Stomach (tissue), 9 donors: ENCODE results near the gene SLC22A1. TPM values are rescaled to one million over a fixed set of nuclear protein-coding genes. Genes with fewer than 3 reads are reported as not detected.

ENCODE experiments used
- DNase-seq, 2 donors: peaks; one replicate each; pipeline versions ENCODE4 v3.0.0 to v3.0.0-alpha.2; 2013 to 2019
- H3K27ac ChIP-seq, 5 donors: fragments of 200-600 bp in 4 of 5; sonication (generic) in 4 of 5; one replicate each; pipeline ENCODE4 v1.5.1; 2013 to 2019; ENCODE audit warnings: mild to moderate bottlenecking in 1 of 5, moderate library complexity in 1 of 5
- H3K27me3 ChIP-seq, 3 donors: fragments of 200-600 bp; sonication (generic); one replicate each; pipeline ENCODE4 v1.5.1; 2017 to 2019; ENCODE audit warnings: mixed run types in 1 of 3
- H3K36me3 ChIP-seq, 4 donors: fragments of 200-600 bp; sonication (generic); 1 replicate in 3 of 4; 2 replicates in 1 of 4; pipeline ENCODE4 v1.5.1; 2016 to 2019
- H3K4me1 ChIP-seq, 4 donors: fragments of 200-600 bp; sonication (generic); one replicate each; pipeline ENCODE4 v1.5.1; 2016 to 2019
- H3K4me3 ChIP-seq, 4 donors: fragments of 200-600 bp; sonication (generic) in 3 of 4; one replicate each; pipeline ENCODE4 v1.5.1; 2016 to 2019; ENCODE audit warnings: mild to moderate bottlenecking in 1 of 4
- H3K9me3 ChIP-seq, 4 donors: fragments of 200-600 bp; sonication (generic); one replicate each; pipeline ENCODE4 v1.5.1; 2016 to 2019
- EP300 ChIP-seq: sonication (generic); formaldehyde crosslinking; IDR thresholded peaks from one replicate; pipeline ENCODE4 v1.6.1; 2017; ENCODE audit warnings: antibody characterized with exemption
- POLR2A ChIP-seq, 4 donors: fragments of 450-650 bp; IDR thresholded peaks; one replicate each; pipeline ENCODE4 v1.6.1; 2016; ENCODE audit warnings: antibody characterized with exemption in 4 of 4, control low read depth in 2 of 4, mild to moderate bottlenecking in 1 of 4, moderate library complexity in 1 of 4
- POLR2AphosphoS5 ChIP-seq, 3 donors: sonication (generic); formaldehyde crosslinking; IDR thresholded peaks; one replicate each; pipeline ENCODE4 v1.6.1; 2016; ENCODE audit warnings: antibody characterized with exemption in 3 of 3
- WGBS, 5 donors: extraction: QIAGEN DNeasy Blood & Tissue Kit in 3 of 5; methylation state at CpG; one replicate each; pipeline versions ENCODE4 v1.1.5 to v1.1.7; 2013 to 2018; 5-methylcytosine and 5-hydroxymethylcytosine counted together
- intact Hi-C: fragments of 100-400 bp; cut with DNase I; formaldehyde crosslinking; loops from one replicate; pipeline ENCODE4 v1.15.1; 2023; ENCODE audit warnings: low total_unique reads
- polyA plus RNA-seq, 3 donors: library from polyadenylated mRNA; stranded (reverse); fragments of 200-250 nt; gene quantifications; one replicate each; pipeline ENCODE4 v1.2.3, GENCODE V29; 2013
- total RNA-seq, 5 donors: library from RNA; depleted of rRNA; stranded (reverse); fragments of >200 nt; gene quantifications; one replicate each; pipeline versions ENCODE4 v1.1.0 to v1.2.3, GENCODE V29; 2014 to 2016
- TF ChIP-seq, protein P1 (sequence below), 7 experiments: fragments of 450-650 bp in 4 of 7; fragments of 200-600 bp in 3 of 7; sonication (generic) in 3 of 7; IDR thresholded peaks; one replicate each; pipeline ENCODE4 v1.5.1; 2016 to 2019; ENCODE audit warnings: antibody characterized with exemption in 7 of 7, control low read depth in 2 of 7, mild to moderate bottlenecking in 1 of 7
- donor health status: healthy with polysubstance abuse.
- donor health status: Bipolar disorder and iron deficiency.
- donor health status: healthy.

SLC22A1 gene
- total and polyA plus RNA-seq, 8 donors = 0.20 to 36.2 (median 2.2) TPM; not detected in 2

DNA sequence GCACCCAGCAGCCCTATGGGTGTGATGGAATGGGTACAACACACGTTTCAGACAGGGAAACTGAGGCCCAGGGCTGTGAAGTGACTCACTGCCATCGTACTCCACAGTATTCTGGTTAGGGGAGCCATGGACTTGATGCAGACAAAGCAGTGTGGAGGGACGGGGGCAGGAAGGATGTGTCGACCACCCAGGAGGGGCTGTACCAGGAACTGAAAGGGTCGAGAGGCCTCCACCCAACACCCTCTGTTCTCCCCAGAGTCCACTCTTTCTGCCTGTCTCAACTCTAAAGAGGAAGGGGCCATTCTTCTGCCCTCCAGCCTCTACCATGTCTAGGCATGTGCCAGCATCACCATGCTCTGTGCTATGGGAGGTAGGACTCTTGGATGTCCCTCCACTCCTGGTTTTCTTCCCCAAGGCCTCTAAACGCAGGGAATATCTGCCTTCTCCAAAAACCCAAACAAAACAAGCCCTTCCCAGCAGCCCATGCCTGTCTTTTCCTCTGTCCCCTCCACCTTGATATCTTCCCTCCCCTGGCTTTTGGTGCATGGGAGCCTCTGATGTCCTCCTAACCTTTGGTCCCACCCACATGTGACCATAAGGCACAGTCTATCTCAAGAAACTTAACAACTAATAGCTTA, 7.4 kb downstream of the SLC22A1 start:
- 78 to 87% (median 82%) methylated on average over 6 of the region's 6 CpGs for WGBS, 5 donors
- Histone ChIP-seq H3K36me3 (no peaks in the 10 kb centered on the region), H3K9me3 (no peaks in the 10 kb centered on the region), H3K4me3 (no peak overlapping the region), H3K27me3 (no peaks in the 10 kb centered on the region), H3K4me1 (no peaks in the 10 kb centered on the region), H3K27ac (no peak overlapping the region)
- intact Hi-C loops = no loop called here
- TF ChIP-seq EP300 (no peak), POLR2A (IDR thresholded peaks at IDR 0.05) (no peak), POLR2AphosphoS5 (IDR thresholded peaks at IDR 0.05) (no peak)
- TF ChIP-seq, protein P1, sequence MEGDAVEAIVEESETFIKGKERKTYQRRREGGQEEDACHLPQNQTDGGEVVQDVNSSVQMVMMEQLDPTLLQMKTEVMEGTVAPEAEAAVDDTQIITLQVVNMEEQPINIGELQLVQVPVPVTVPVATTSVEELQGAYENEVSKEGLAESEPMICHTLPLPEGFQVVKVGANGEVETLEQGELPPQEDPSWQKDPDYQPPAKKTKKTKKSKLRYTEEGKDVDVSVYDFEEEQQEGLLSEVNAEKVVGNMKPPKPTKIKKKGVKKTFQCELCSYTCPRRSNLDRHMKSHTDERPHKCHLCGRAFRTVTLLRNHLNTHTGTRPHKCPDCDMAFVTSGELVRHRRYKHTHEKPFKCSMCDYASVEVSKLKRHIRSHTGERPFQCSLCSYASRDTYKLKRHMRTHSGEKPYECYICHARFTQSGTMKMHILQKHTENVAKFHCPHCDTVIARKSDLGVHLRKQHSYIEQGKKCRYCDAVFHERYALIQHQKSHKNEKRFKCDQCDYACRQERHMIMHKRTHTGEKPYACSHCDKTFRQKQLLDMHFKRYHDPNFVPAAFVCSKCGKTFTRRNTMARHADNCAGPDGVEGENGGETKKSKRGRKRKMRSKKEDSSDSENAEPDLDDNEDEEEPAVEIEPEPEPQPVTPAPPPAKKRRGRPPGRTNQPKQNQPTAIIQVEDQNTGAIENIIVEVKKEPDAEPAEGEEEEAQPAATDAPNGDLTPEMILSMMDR (IDR thresholded peaks at IDR 0.05) = no peak
- no peak for DNase-seq

DNA sequence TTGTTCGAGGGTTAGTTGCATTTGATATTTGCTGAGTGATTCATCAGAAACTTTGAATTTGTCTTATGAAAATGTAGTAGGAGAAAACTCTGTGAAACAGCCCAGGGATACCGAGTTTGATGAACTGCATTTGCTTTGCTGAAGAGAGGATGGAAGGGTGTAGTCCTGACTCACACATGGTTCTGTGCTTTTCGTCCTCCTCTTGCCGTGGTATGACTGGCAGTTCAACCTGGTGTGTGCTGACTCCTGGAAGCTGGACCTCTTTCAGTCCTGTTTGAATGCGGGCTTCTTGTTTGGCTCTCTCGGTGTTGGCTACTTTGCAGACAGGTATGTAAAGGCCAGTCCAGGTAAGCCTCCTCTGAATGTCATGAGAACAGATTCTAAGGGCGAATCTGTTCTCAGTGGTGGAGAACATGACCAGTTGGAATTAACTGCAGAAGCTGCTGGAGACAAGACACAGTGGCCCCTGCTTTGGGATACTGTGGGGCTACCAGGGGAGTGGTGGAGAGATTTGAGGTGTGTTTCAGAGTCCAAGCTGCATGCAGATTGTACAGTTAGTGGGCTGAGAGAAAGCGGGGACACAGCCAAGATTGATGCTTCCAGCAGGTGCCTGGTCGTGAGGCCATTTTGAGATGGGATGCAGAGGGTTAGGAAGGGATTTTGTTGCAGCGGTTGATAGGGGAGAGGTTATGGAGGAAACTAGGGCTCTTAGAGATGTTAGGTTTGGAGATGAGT, 8.4 kb downstream of the SLC22A1 start:
- intact Hi-C loops = no loop called here
- 87 to 94% (median 91%) methylated on average over 10 of the region's 10 CpGs for WGBS, 5 donors

DNA sequence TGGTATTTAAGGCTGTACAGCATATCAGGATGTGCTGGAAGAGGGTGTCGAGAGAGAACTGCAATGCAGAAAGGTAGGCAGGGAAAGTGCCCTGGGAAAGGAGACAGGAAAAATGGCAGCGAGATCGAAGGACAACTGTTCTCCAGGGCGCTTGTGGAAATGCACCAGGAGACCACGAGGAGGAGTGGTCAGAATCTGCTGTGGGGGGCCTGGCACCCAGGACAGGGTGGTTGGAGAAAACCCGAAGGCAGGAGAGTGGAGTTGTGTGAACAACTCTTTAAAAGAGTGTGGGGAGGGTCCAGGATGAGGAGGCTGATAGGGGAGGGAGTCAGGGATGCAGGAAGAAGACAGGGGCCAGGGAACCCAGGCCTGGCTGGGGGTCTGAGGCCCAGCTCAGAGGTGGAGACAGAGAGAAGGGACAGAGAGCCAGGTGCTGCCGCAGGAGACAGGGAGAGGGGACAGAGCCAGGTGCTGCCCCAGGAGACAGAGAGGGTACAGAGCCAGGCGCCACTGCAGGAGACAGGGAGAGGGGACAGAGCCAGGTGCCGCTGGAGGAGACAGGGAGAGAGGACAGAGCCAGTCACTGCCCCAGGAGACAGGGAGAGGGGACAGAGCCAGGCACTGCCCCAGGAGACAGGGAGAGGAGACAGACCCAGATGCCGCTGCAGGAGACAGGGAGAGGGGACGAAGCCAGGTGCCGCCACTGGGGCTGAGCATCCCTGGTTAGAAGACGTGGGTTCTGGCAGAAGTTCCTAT, 9.3 kb downstream of the SLC22A1 start:
- no peak for TF ChIP-seq POLR2A (IDR thresholded peaks at IDR 0.05)
- TF ChIP-seq POLR2AphosphoS5 (IDR thresholded peaks at IDR 0.05) = no peak
- no peak for TF ChIP-seq EP300
- TF ChIP-seq, protein P1 (IDR thresholded peaks at IDR 0.05) = no peak
- Histone ChIP-seq H3K27me3 (no peaks in the 10 kb centered on the region), H3K9me3 (no peaks in the 10 kb centered on the region), H3K27ac (no peak overlapping the region), H3K4me3 (no peak overlapping the region), H3K4me1 (no peaks in the 10 kb centered on the region), H3K36me3 (no peaks in the 10 kb centered on the region)
- intact Hi-C loops = no loop called here
- peak in 1 of 2 donors; percentile 1 for DNase-seq
- 83 to 94% (median 91%) methylated on average over 11 to 13 of the region's 13 CpGs for WGBS, 5 donors

More for the DNA sequence above, 8.4 kb downstream of the SLC22A1 start:
- TF ChIP-seq, protein P1 (IDR thresholded peaks at IDR 0.05) = no peak
- no peak for TF ChIP-seq POLR2A (IDR thresholded peaks at IDR 0.05)
- no peak overlapping the region for H3K27ac ChIP-seq
- DNase-seq = peak in 1 of 2 donors; percentile 17
- H3K9me3 ChIP-seq = no peaks in the 10 kb centered on the region
- no peaks in the 10 kb centered on the region for H3K4me1 ChIP-seq
- H3K4me3 ChIP-seq = no peak overlapping the region
- no peaks in the 10 kb centered on the region for H3K36me3 ChIP-seq
- no peaks in the 10 kb centered on the region for H3K27me3 ChIP-seq

DNA sequence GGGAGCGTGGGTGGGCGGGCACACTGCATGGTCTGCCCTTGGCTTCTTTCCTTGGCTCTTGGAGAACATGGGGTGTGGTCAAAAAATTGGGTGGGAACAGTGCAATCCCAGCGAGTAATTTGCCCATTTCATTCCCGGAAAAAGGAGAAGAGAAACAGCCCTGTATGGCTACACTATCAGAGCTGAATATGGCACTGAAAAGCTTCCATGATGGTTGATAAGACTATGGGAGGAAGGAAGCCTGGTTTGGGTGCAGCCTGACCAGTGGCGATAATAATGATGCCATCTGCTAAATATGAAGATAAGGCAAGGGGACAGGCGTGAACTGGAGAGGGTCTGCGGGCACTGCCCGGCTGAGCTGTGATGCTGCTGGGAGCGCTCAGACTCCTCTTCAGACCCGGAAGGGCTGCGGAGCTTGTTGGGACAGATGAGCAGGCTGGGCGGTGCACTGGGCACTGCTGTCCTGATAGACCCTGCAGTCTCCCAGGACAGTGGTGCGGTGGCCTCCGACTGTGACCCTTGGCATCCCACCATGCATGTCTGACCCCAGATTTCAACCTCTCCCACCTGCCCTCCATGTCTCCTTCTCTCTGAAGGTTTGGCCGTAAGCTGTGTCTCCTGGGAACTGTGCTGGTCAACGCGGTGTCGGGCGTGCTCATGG, 10.2 kb downstream of the SLC22A1 start:
- TF ChIP-seq POLR2A (IDR thresholded peaks at IDR 0.05) = no peak
- WGBS, 5 donors = 84 to 92% (median 91%) methylated on average over 17 to 19 of the region's 19 CpGs
- Histone ChIP-seq H3K27ac (no peak overlapping the region), H3K36me3 (no peaks in the 10 kb centered on the region), H3K4me3 (no peak overlapping the region), H3K27me3 (no peaks in the 10 kb centered on the region), H3K4me1 (peaks cover 0 to 5% (median under 1%) of the 10 kb centered on the region in 4 donors), H3K9me3 (no peaks in the 10 kb centered on the region)
- intact Hi-C loops = no loop called here
- no peak for DNase-seq
